HepG2 (cell line): ENCODE results near the gene PROC. TPM values are rescaled to one million over a fixed set of nuclear protein-coding genes. Genes with fewer than 3 reads are reported as not detected.

ENCODE experiments used
- HNRNPL ChIP-seq: fragments of 200-400 bp; formaldehyde crosslinking; IDR thresholded peaks from 2 replicates; pipeline ENCODE4 v1.6.1; 2017; ENCODE audit warnings: mild to moderate bottlenecking, low read depth, low read length
- SMARCC2 ChIP-seq: fragments of 450-650 bp; IDR thresholded peaks from 2 replicates; pipeline ENCODE4 v1.6.1; 2017; ENCODE audit warnings: antibody characterized with exemption, mild to moderate bottlenecking
- TCF7L2 ChIP-seq: IDR thresholded peaks from 2 replicates; pipeline ENCODE4 v1.6.1; 2011; ENCODE audit warnings: mild to moderate bottlenecking, low read depth, low read length, moderate library complexity
- TP53 ChIP-seq: sonication (generic); formaldehyde crosslinking; conservative IDR thresholded peaks from 2 replicates; pipeline ENCODE4 v1.4.0; 2020; ENCODE audit warnings: missing genetic modification reagents
- UBTF ChIP-seq: sonication (generic); formaldehyde crosslinking; IDR thresholded peaks from 2 replicates; pipeline ENCODE4 v1.4.0; 2020; ENCODE audit warnings: mild to moderate bottlenecking, missing genetic modification reagents
- ZNF543 ChIP-seq: sonication (generic); formaldehyde crosslinking; IDR thresholded peaks from 2 replicates; pipeline ENCODE4 v1.4.0; 2020; ENCODE audit warnings: mild to moderate bottlenecking, missing genetic modification reagents
- ZNF792 ChIP-seq: IDR thresholded peaks from 2 replicates; pipeline ENCODE4 v1.6.1; 2016
- ZNF816 ChIP-seq: sonication (generic); formaldehyde crosslinking; IDR thresholded peaks from 2 replicates; pipeline ENCODE4 v1.8.0; 2022; ENCODE audit warnings: missing genetic modification reagents, mild to moderate bottlenecking, borderline replicate concordance
- ZSCAN29 ChIP-seq: sonication (generic); formaldehyde crosslinking; conservative IDR thresholded peaks from 2 replicates; pipeline ENCODE4 v1.4.0; 2020; ENCODE audit warnings: mild to moderate bottlenecking, missing genetic modification reagents
- polyA plus RNA-seq, 8 experiments: library from polyadenylated mRNA; depleted of rRNA in 3 of 8; stranded (reverse) in 7 of 8; unstranded in 1 of 8; fragments of >200 nt; fragmentation: Illumina TruSeq in 4 of 8; extraction: Trizol in 4 of 8; gene quantifications; 2 replicates each; pipeline versions ENCODE4 v1.2.1 to v1.2.3, GENCODE V29; 2011 to 2016; ENCODE audit warnings: low read depth in 4 of 8, missing spikeins in 1 of 8, mixed read lengths in 1 of 8; ENCODE audit not compliant: insufficient read depth in 1 of 8
- total RNA-seq, 5 experiments: library from RNA; depleted of rRNA; stranded (reverse); fragments of >200 nt; fragmentation: Illumina TruSeq; extraction: Trizol; gene quantifications; 2 replicates each; pipeline ENCODE4 v1.2.3, GENCODE V29; 2016; ENCODE audit warnings: low read depth in 1 of 5
- TF ChIP-seq, protein P1 (sequence below): sonication (generic); formaldehyde crosslinking; IDR thresholded peaks from 2 replicates; pipeline ENCODE4 v1.4.0; 2020; ENCODE audit warnings: missing genetic modification reagents, mild to moderate bottlenecking, borderline replicate concordance

Gene PROC
- total and polyA plus RNA-seq, 2 of the 13 experiments (the other 11 are each of a cell fraction or from before 2014, with no cell fraction given): 134 to 185 TPM

- TF ChIP-seq UBTF (CRISPR knock-in tag): no peak
- TF ChIP-seq ZNF543: no peak
- TF ChIP-seq, protein P1, sequence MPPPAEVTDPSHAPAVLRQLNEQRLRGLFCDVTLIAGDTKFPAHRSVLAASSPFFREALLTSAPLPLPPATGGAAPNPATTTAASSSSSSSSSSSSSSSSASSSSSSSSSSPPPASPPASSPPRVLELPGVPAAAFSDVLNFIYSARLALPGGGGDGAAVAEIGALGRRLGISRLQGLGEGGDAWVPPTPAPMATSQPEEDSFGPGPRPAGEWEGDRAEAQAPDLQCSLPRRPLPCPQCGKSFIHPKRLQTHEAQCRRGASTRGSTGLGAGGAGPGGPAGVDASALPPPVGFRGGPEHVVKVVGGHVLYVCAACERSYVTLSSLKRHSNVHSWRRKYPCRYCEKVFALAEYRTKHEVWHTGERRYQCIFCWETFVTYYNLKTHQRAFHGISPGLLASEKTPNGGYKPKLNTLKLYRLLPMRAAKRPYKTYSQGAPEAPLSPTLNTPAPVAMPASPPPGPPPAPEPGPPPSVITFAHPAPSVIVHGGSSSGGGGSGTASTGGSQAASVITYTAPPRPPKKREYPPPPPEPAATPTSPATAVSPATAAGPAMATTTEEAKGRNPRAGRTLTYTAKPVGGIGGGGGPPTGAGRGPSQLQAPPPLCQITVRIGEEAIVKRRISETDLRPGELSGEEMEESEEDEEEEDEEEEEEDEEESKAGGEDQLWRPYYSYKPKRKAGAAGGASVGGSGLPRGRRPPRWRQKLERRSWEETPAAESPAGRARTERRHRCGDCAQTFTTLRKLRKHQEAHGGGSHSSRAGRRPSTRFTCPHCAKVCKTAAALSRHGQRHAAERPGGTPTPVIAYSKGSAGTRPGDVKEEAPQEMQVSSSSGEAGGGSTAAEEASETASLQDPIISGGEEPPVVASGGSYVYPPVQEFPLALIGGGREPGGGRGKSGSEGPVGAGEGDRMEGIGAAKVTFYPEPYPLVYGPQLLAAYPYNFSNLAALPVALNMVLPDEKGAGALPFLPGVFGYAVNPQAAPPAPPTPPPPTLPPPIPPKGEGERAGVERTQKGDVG (CRISPR knock-in tag): 0 out of 2 replicates have a peak, but pooled peaks have one; percentile 75
- TF ChIP-seq SMARCC2: no peak
- TF ChIP-seq ZSCAN29 (CRISPR knock-in tag): no peak
- TF ChIP-seq ZNF816: no peak
- TF ChIP-seq TCF7L2: no peak
- TF ChIP-seq ZNF792: no peak
- no peak for TF ChIP-seq TP53 (CRISPR knock-in tag)
- peak; percentile 80 for TF ChIP-seq HNRNPL
Measured at GRCh38 chr2:127400897-127401756, 17.1 kb upstream of the PROC start (continued).
